Activated CD4-positive, alpha-beta T cell treated with anti-CD3 and anti-CD28 coated beads for 1 hour (primary cell): ENCODE data around the gene GALNT17.
"Not testable (repeated sequence)": the region's sequence is repeated elsewhere in the genome, so short reads cannot be mapped to it uniquely, and the experiment has no call there.

ENCODE experiments used
- DNase-seq: peaks from one replicate; pipeline ENCODE4 v3.0.0-alpha.2; 2020

The GALNT17 gene

DNA sequence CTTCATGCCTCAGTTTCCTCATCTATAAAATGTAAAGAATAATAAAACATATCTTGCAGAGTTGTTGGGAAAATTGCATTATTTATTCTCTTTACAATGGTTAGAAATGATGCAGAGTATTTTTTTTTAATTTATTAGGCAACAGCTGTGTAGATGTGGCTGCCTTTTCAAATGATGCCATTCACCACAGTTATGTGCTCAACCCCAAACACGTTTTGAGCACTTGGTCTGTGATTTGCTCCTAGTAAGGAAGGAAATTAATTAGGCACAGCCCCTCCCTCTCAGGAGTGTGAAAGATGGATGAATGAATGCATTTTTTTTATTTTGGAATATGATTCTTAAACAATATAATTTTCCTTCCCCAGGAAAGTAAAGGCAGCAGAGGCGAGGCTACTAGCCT is 575.1 kb downstream of the GALNT17 start:
- DNase-seq, result no peak

DNA sequence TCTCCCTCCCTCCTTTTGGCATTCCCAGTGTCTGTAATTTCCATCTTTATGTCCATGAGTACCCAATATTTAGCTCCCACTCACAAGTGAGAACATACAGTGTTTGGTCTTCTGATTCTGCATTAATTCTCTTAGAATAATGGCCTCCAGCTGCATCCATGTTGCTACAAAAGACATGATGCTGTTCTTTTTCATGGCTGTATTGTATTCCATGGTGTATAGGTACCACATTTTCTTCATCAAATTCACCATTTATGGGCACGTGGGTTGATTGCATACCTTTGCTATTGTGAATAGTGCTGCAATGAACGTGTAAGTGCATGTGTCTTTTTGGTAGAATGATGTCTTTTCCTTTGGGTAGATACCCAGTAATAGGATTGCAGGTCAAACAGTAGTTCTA is 576.8 kb downstream of the GALNT17 start:
- no peak for DNase-seq

DNA sequence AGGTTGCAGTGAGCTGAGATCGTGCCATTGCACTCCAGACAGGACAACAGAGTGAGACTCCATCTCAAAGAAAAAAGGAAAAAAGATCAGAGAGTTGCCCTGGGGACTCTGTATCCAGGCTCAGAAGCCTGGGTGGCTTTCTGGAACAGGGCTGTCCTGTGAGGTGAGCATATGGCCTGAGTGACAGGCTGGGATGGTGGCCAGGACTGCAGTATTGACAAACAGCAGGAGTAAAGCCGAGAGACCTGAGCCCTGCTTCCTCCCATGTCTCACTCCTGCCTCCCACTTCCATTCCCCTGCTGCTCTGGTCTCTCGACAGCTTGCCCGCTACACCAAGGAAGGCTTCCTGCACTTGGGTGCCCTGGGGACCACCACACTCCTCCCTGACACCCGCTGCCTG is 578.5 kb downstream of the GALNT17 start:
- no peak for DNase-seq

DNA sequence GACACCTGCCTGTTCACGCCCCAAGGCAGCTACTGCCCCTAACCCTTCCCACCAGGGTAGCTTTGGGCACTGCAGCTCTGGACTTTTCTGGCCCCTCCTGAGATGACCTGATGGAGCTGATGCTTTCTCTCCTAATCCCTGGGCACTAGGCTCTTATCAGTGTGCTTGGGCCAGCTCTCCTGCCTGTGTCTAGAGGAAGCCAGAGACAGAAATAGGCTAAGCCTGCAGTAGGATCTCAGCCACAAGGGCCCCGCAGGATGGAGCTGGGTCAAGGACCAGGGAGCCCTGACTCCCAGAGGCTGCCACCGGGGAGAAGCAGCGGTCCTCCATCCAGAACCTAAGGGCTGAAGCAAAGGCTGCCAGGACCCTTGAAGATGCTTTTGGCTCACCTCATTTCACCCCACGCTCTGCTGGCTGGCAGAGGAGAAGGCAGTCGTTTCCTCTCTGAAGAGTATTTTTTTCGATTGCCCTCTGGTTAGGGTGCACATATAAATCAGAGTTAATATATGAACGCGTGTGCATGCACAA is 580.8 kb downstream of the GALNT17 start:
- no peak for DNase-seq

DNA sequence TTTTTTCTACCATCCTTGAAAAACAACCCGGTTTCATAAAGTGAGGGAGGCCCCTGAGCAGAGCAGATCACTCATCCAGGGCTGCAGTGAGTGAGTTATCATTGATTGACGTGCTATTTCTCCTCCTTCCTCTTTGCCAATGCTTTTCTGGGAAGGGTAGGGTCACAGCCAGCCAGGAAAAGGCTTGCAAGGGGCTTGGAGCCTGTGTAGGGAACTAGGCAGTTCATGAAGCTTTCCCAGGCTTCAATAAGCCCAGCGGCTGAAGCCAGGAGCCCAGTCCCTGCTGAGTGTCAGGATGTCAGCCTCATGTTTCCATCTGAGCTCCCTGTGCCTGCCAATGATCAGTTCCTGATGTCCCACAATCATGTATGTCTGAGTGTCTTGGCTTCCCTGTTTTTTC is 584.7 kb downstream of the GALNT17 start:
- no peak for DNase-seq

DNA sequence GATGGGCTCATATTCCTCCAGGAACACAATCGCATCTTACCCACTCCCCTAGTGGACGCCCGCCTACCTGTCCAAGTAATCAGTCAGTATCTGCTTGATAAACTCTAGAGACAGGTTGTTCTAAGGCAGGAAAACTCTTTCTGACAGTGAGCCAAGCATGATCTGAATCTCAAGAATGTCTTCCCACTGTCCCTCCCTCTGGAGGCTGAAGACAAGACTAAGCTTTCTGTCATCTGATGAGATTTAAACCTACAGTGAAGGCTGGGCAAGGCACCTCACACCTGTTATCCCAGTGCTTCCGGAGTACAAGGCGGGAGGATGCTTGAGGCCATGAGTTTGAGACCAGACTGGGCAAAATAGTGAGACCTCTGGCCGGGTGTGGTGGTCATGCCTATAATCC is 586.6 kb downstream of the GALNT17 start:
- DNase-seq, result no peak

DNA sequence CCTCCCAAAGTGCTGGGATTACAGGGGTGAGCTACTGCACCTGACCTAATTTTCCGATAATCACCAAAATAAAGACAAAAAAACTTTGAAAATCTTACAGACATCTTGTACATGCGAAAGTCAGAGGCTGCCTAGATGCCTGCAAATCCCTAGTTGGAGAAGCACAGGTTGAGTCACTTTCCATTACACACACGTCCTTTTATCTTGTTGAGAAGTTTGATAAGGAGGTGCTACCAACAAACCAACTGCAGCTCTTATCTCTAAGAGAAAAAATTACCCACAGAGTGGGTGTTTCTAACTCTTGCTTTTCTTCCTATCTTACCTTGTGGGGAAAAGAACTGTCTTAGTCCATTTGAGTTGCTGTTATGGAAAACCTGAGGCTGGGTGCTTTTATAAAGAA is 589.8 kb downstream of the GALNT17 start:
- DNase-seq, result no peak

DNA sequence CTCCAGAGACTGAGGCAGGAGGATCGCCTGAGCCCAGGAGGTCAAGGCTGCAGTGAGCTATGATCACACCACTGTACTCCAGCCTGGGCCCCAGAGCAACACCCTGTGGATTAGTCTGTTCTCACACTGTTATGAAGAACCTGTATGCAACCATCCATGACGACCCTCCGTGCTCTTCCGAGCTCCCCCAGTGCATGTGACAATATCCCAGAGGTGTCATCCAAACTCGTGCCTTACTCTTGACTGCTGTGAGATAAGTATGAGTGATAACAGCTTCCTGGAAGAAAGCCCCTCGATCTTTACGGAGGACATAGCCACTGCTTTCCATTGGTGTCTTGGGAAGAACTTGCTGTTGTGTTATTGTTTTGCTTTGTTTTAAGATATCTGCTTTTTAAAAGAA is 591.9 kb downstream of the GALNT17 start:
- DNase-seq, result no peak

DNA sequence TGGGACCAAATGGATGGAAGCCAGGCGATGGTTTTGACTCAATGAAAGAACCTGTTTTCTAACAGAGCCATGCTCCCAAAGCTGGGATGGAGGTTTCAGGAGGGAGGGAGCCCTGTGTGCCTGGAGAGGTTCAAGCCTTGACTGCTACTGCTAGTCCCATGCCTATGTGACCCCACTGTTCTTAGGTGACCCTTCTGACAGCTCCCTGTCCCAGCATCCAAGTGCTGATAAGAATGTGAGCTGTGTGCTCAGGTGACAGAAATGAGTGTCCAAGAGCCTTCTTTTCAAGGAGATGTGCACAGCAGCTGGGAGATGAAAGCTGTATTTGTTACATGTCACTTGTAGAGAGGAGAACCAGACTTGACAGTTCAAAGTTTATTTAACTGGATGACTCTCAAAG is 595.4 kb downstream of the GALNT17 start:
- DNase-seq, result no peak

DNA sequence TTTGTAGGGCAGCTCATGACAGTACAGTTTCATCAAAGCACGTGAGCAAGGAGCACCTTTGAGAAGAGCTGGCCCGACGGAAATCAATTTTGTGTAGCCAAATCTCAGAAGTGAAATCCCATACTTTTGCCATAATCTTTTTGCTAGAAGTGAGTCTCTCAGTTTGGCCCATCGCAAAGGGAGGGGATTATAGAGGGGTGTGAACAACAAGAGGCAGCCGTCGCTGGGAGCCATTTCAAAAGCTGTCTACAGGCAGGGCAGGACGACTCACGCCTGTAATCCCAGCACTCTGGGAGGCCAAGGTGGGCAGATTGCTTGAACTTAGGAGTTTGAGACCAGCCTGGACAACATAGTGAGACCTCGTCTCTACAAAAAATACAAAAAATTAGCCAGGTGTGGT is 599.8 kb downstream of the GALNT17 start:
- DNase-seq, result no peak

DNA sequence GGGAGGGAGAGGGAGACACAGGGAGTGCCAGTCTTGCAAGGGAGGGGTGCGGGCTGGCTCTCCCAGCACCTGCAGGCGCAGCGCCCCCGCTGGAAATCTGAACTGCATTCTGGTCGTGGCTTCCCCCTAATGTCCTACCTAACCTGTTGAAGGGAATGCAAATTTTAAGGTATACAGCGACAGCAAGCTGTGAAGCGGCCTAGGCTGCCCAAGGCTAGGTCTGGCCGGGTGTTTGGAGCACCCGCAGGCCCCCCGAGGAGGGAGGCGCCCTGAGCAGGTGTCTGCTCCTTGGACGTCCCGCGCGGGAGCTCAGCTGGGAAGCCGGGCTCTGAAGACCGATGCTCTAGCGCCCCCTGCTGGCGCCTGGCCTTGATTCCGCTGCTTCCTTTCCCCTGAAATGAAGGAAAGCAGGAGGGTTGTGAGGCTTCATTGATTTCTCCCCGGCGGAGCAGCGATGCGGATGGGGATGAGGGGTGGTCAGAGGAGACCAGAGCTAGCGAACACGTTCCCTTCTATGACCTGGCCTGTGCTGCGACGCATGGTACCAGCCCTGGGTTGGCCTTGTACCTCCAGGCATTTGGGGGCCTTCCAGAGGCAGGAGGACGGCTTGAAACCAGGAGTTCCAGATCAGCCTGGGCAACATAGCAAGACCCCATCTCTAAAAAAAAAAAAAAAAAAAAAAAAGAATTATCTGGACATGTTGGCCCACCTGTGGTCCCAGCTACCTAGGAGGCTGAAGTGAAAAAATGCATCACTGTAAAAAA is 601.3 kb downstream of the GALNT17 start:
- peak; percentile 31 for DNase-seq

DNA sequence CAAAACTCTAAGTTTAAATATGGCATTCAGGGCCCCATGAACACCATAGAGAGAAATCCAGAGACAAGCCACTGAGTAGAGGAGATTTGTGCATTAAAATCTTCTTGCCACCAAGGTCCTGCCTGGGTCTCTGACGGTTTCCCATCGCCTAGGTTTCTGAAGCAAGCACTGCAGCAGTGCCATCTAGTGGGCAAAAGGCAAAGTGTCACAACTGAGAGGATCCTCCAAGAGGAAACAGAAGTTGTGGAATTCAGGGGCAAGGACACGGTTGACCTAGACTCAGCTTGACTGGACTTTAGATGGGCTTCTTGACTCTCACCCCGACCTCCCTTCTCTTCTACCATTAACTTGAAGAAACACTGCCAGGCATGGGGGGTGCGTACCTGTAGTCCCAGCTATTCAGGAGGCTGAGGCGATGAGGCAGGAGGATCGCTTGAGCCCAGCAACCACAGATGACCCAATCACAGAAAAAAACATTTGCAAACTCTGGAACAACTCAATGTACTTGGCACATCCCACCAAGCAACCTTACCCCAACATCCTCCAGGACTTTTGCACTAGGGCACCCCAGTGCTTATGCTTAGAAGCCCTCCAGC is 604.1 kb downstream of the GALNT17 start:
- DNase-seq, result no peak

DNA sequence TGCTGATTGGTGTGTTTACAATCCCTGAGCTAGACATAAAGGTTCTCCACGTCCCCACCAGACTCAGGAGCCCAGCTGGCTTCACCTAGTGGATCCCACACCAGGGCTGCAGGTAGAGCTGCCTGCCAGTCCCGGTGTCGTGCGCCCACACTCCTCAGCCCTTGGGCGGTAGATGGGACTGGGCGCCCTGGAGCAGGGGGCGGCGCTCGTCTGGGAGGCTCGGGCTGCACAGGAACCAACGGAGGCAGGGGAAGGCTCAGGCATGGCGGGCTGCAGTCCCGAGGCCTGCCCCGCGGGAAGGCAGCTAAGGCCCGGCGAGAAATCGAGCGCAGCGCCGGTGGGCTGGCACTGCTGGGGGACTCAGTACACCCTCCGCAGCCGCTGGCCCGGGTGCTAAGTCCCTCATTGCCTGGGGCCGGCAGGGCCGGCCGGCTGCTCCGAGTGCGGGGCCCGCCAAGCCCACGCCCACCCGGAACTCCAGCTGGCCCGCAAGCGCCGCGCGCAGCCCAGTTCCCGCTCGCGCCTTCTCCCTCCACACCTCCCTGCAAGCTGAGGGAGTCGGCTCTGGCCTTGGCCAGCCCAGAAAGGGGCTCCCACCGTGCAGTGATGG is 606.1 kb downstream of the GALNT17 start:
- DNase-seq, result not testable (repeated sequence)

DNA sequence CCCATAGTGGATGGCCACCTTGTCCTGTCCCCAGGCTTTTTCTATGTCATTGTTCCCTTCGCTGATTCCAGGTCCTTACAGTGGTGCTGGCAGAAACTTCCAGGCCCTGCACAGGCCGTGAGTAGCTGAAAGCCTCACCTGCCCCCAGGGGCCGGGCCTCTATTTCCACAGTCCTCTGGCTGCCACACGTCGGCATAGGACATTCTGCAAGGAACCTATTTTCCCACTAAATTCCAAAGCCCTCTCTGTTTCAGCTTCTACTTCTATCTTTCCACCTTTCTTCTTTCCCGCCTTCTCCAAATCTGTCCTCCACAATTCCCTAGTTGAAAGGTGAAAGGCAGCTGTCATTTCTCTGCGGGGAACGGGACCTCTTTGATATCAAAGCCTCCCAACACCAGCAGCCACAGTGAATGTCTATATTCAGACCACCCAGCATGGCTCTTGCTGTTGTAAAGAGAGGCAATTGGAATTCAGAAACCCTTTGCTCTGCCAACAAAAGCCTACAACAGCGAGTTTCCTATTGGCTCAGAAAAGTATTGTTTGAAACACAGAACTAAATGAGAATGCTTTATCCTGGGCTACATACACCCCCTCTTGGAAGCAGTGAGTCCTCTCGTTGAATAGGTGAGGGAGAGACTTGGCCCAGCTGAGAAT is 607.7 kb downstream of the GALNT17 start:
- no peak for DNase-seq

DNA sequence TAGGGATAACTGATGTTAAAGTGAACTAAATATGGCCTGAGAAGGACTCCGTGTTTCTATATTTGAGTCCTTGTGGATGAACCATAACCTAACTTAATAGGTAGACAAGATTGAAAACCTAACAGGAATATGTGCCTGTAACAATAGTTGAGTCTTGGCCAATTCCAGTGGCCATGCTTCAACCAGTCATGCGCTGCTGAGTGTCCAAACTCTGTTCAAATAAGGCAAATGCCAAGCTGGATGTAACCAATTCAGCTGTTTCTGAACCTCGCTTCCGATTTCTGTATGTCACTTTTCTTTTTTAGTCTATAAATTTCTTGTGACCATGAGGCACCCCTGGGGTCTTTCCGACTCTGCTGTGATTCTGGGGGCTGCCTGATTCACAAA is 608.2 kb downstream of the GALNT17 start:
- DNase-seq, result no peak

DNA sequence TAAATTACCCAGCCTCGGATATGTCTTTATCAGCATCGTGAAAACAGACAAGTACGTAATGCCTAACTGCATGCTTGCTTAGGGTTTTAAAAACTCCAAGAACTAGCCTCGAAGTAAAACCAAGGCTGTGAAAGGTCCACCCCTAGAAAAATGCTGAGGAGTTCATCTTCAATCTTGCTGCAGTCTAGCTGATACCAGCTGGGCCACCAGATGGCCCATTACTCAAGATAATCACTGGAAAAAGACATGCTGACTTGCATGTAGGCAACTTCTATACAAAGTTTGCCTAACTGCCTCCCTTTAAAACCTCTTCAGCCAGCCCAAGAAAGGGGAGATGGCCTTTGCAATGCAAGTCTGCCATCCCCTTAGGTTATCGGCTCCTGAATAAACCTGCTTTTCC is 614.1 kb downstream of the GALNT17 start:
- no peak for DNase-seq

DNA sequence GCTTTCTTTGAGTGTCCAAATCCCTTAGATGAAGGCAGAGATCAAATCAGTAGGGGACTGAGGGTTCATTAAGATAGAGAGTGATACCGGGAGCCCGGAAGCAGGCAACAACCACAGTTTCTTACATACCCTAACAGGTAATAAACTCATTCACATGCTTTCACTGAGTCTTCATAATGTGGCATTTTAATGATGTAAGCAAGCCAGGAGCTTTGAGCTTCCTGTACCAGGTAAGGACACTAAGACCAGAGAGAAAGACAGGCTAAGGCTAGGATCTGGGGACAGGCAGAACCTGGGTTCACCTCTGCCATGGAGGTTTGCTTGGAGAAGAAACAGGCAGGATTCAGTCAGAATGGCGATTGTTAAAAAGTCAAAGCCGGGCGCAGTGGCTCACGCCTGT is 618.3 kb downstream of the GALNT17 start:
- no peak for DNase-seq

DNA sequence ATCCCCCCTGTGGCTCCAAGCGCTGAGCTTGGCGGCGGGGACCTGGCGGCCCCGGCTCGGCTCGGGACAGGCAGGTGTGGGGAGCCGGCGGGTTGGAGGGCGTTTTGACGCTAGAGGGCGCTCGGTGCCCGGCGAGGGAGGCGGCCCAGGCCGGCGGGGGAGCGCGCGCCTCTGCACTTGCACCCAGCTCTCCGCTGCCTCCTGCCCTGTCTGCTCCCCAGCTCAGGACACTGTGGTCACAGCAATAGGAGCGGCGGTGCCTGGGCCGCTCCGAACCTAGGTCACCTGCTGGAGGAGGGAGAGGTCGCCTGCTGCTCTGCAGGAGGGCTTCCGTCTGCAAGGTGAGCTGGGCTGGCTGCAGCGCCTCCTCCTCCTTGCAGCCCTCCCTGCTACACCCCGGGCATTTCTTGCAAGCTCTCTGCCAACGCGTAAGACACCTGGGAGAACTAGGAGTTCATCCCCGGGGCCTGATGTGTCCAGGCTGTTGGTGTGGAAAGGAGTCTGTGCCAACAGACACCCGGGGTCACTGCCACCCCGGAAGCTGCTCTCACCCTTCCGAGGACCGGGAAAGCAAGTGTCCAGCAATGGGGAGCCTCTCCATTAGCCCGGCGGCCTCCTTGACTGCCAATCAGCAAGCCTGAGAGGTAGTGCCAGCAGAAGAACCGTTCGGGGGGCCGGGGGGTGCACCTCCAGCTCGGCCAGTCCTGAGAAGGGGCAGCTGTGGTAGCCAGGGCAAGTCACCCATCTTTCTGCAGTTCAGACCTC is 620.4 kb downstream of the GALNT17 start:
- no peak for DNase-seq

DNA sequence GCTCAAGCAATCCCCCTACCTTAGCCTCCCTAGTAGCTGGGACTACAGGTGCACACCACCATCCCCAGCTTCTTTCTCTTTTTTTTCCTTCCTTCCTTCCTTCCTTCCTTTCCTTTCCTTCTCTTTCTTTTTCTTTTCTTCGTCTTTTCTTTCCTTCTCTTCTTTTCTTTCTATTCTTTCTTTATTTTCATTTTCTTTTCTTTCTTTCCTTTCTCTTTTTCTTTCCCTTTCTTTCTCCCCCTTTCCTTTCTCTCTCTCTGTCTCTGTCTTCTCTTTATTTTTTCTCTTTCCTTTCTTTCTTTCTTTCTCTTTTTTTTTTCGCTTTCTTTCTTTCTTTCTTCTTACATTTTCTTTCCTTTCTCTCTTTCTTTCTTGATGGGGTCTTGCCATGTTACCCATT is 621.3 kb downstream of the GALNT17 start:
- no peak for DNase-seq

DNA sequence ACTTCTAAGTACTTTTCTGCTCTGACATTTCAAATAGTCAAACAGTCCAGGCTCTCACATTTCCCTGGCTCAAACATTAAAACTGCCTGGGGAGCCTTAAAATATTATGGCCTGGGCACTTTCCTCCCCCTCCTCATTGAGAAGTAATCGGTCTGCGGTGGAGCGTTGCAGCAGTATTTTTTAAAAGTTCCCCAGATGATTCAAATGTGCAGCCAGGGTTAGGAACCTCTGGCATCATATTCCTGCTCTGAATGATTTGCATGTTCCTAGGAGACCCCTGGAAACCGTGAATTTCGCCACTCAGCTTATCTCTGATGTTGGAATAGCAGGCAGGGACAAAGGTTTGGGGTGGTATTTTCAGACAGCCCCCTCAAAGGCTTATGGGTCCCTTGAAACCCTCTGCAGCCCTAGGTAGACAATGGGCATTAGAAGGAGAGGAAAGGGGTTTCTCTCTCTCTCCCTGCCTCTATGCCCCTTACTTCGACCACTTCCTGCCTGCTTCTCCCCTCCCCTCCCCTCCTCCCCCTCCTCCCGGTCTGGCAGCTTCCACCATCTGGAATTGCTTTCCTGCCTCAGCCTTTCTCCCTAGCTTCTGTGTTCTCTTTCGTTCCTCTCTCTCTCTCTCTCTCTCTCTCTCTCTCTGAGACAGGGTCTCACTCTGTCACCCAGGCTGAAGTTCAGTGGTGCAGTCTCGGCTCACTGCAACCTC is 622.2 kb downstream of the GALNT17 start:
- no peak for DNase-seq

DNA sequence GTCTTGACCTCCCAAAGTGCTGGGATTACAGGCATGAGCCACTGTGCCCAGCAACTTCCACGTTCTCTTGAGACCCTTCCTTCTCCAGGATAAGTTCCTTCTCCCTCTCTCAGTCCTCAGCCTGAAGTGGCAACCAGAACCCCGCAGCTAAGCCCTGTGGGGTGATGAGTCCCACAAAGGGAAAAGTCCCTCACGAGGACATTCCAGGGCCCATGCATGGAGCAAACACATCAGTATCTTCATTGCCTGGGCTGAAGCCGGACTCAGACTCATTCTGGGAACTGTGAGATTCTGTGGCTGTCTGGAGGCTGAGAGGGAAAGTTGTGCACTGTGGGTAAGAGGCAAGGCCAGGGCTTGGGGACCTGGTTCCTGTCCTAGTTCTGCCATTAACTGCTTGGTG is 622.9 kb downstream of the GALNT17 start:
- DNase-seq, result no peak

DNA sequence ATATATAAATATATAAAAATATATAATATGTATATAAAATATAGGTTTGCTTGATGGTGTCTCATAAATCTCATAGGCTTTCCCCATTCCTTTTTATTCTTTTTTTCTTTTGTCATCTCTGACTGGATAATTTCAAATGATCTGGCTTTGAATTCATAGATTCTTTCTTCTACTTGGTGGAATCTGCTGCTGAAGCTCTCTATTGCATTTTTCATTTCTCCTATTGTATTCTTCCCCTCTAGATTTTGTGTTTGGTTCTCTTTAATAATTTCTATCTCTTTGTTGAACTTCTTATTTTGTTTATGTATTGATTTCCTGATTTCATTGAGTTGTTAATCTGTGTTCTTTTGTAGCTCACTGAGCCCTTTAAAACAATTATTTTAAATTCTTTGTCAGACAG is 629.4 kb downstream of the GALNT17 start:
- no peak for DNase-seq
